CD8-positive, alpha-beta memory T cell (primary cell): ENCODE results near the gene EXOSC1. TPM values are rescaled to one million over a fixed set of nuclear protein-coding genes. Genes with fewer than 3 reads are reported as not detected.
"Not testable (repeated sequence)": the region's sequence is repeated elsewhere in the genome, so short reads cannot be mapped to it uniquely, and the experiment has no call there.

Experiments used
- CTCF ChIA-PET: fragments of 350-600 bp; sonication (Branson Sonifier 250); formaldehyde crosslinking; loops from one replicate; lab custom pipeline; 2021; ENCODE audit warnings: antibody characterized with exemption; lab: Charles Lee
- POLR2A ChIA-PET: fragments of 350-600 bp; sonication (Branson Sonifier 250); formaldehyde crosslinking; loops from one replicate; lab custom pipeline; 2021; ENCODE audit warnings: antibody characterized with exemption; lab: Charles Lee
- DNase-seq, 5 donors: peaks; one replicate each; pipeline versions ENCODE4 v3.0.0 to v3.0.0-alpha.2; 2020 to 2022; ENCODE audit warnings: mixed read lengths in 1 of 5
- H3K27ac ChIP-seq: one replicate; pipeline ENCODE4 v1.7.0; 2013; ENCODE audit warnings: low read depth, mild to moderate bottlenecking, low read length, moderate library complexity
- H3K27me3 ChIP-seq: 2 replicates; pipeline ENCODE4 v1.7.0; 2013; ENCODE audit warnings: low read length, mild to moderate bottlenecking; ENCODE audit not compliant: insufficient read depth, poor library complexity, severe bottlenecking
- H3K36me3 ChIP-seq: 2 replicates; pipeline ENCODE4 v1.7.0; 2013; ENCODE audit warnings: mild to moderate bottlenecking, low read length, moderate library complexity; ENCODE audit not compliant: insufficient read depth
- H3K4me1 ChIP-seq: 2 replicates; pipeline ENCODE4 v1.7.0; 2013; ENCODE audit warnings: mild to moderate bottlenecking, low read length, moderate library complexity; ENCODE audit not compliant: insufficient read depth
- H3K4me3 ChIP-seq: 2 replicates; pipeline ENCODE4 v1.7.0; 2013; ENCODE audit warnings: mild to moderate bottlenecking, low read length
- H3K9me3 ChIP-seq: 2 replicates; pipeline ENCODE4 v1.7.0; 2013; ENCODE audit warnings: mild to moderate bottlenecking, low read length
- H3K27ac Mint-ChIP-seq, 8 donors: one replicate each; pipeline ENCODE4 v1.8.0; 2020 to 2021; ENCODE audit warnings: mixed read lengths in 8 of 8, mild to moderate bottlenecking in 6 of 8, inconsistent platforms in 3 of 8, moderate library complexity in 3 of 8
- H3K27me3 Mint-ChIP-seq, 2 donors: one replicate each; pipeline ENCODE4 v1.8.0; 2020 to 2021; ENCODE audit warnings: mixed read lengths in 2 of 2, mild to moderate bottlenecking in 1 of 2, moderate library complexity in 1 of 2
- H3K36me3 Mint-ChIP-seq, 3 donors: one replicate each; pipeline ENCODE4 v1.8.0; 2020 to 2021; ENCODE audit warnings: mixed read lengths in 3 of 3, inconsistent platforms in 1 of 3, mild to moderate bottlenecking in 1 of 3
- H3K4me1 Mint-ChIP-seq, 3 donors: one replicate each; pipeline ENCODE4 v1.8.0; 2020 to 2021; ENCODE audit warnings: mixed read lengths in 3 of 3, inconsistent platforms in 1 of 3, mild to moderate bottlenecking in 1 of 3
- H3K4me3 Mint-ChIP-seq, 7 donors: one replicate each; pipeline ENCODE4 v1.8.0; 2020 to 2021; ENCODE audit warnings: mixed read lengths in 7 of 7, mild to moderate bottlenecking in 6 of 7, moderate library complexity in 4 of 7, inconsistent platforms in 2 of 7
- H3K9me3 Mint-ChIP-seq, 5 donors: one replicate each; pipeline ENCODE4 v1.8.0; 2020 to 2022; ENCODE audit warnings: mixed read lengths in 5 of 5, mild to moderate bottlenecking in 3 of 5, moderate library complexity in 2 of 5, inconsistent platforms in 1 of 5
- polyA plus RNA-seq: library from polyadenylated mRNA; unstranded; fragments of 300-500 nt; fragmentation: Illumina TruSeq; gene quantifications from one replicate; pipeline ENCODE4 v1.2.3, GENCODE V29; 2021
- total RNA-seq, 2 experiments: library from RNA; stranded (reverse); gene quantifications; one replicate each; pipeline ENCODE4 v1.2.3, GENCODE V29; 2021

EXOSC1 gene
- total and polyA plus RNA-seq, 3 experiments from 2014 or later = 61.0 to 83.0 (median 64.8) TPM

GRCh38 chr10:97482381-97482780 lies 36.6 kb upstream of the EXOSC1 start:
- no peaks in the 10 kb centered on the region for H3K9me3 Mint-ChIP-seq
- no peaks in the 10 kb centered on the region for H3K27me3 ChIP-seq
- H3K36me3 ChIP-seq = peaks cover 49% of the 10 kb centered on the region
- ChIA-PET POLR2A (no interaction called here), CTCF (interaction anchor here (0.5 to 3.7 kb wide), 2 partner anchors 16 to 155 kb away, joined by 4 to 13 read pairs; no protein-coding TSS in a partner anchor)
- no peaks in the 10 kb centered on the region for H3K9me3 ChIP-seq
- no peaks in the 10 kb centered on the region for H3K4me1 ChIP-seq
- H3K27me3 Mint-ChIP-seq = no peaks in the 10 kb centered on the region
- H3K4me3 Mint-ChIP-seq = no peak overlapping the region
- peak overlapping the region in 2 of 8 donors; percentile 44 to 69 for H3K27ac Mint-ChIP-seq
- H3K36me3 Mint-ChIP-seq = peaks cover 2 to 68% (median 15%) of the 10 kb centered on the region in 3 donors
- DNase-seq = no peak
- H3K27ac ChIP-seq = no peak overlapping the region
- H3K4me1 Mint-ChIP-seq = peaks cover 6 to 17% (median 8%) of the 10 kb centered on the region in 3 donors
- no peak overlapping the region for H3K4me3 ChIP-seq

- no peak overlapping the region for H3K4me3 Mint-ChIP-seq
- H3K4me1 Mint-ChIP-seq = peaks cover 0 to 12% (median 4%) of the 10 kb centered on the region in 3 donors
- no peaks in the 10 kb centered on the region for H3K9me3 ChIP-seq
- H3K27ac ChIP-seq = no peak overlapping the region
- CTCF ChIA-PET = interaction anchor here (3.7 kb wide), 1 partner anchor 14 kb away, joined by 13 read pairs; no protein-coding TSS in a partner anchor
- H3K36me3 ChIP-seq = peaks cover 62% of the 10 kb centered on the region
- H3K27me3 Mint-ChIP-seq = no peaks in the 10 kb centered on the region
- H3K9me3 Mint-ChIP-seq = no peaks in the 10 kb centered on the region
- POLR2A ChIA-PET = no interaction called here
- no peak for DNase-seq
- H3K36me3 Mint-ChIP-seq = peaks cover 9 to 78% (median 26%) of the 10 kb centered on the region in 3 donors
- H3K4me1 ChIP-seq = no peaks in the 10 kb centered on the region
- H3K27me3 ChIP-seq = no peaks in the 10 kb centered on the region
- H3K4me3 ChIP-seq = no peak overlapping the region
- peak overlapping the region in 1 of 8 donors; percentile 17 for H3K27ac Mint-ChIP-seq
These were observed 35.3 kb upstream of the EXOSC1 start for GRCh38 chr10:97481071-97481470.

- Mint-ChIP-seq H3K4me1 (peaks cover 0 to 5% (median 0%) of the 10 kb centered on the region in 3 donors), H3K4me3 (no peak overlapping the region), H3K36me3 (peaks cover 15 to 82% (median 35%) of the 10 kb centered on the region in 3 donors), H3K9me3 (no peaks in the 10 kb centered on the region), H3K27ac (no peak overlapping the region), H3K27me3 (no peaks in the 10 kb centered on the region)
- DNase-seq = no peak
- no peaks in the 10 kb centered on the region for H3K27me3 ChIP-seq
- no peak overlapping the region for H3K27ac ChIP-seq
- no peaks in the 10 kb centered on the region for H3K4me1 ChIP-seq
- POLR2A ChIA-PET = interaction anchor here (0.5 kb wide), 1 partner anchor 22 kb away, joined by 4 read pairs; no protein-coding TSS in a partner anchor
- CTCF ChIA-PET = interaction anchor here (3.7 kb wide), 1 partner anchor 13 kb away, joined by 13 read pairs; no protein-coding TSS in a partner anchor
- H3K4me3 ChIP-seq = no peak overlapping the region
- no peaks in the 10 kb centered on the region for H3K9me3 ChIP-seq
- peaks cover 67% of the 10 kb centered on the region for H3K36me3 ChIP-seq
These were observed 34.1 kb upstream of the EXOSC1 start for GRCh38 chr10:97479939-97480338.

DNA sequence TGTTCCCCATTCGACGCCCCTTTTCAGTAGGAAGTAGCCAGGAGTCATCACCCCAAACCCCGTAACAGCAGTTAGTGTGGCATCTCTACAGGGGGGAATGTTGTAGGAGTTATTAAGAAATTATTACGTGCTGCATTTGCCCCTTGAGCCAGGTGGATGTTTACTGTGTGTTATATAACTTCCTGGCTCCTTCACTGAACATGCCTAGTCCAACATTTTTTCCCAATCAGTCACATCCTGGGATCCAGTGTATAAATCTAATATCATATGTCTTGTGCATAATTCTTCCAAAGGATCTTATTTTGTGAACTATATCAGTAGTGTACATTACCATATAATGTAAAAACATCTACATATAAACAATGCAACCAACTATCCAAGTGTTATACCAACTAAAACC lies 33.6 kb upstream of the EXOSC1 start:
- H3K4me1 ChIP-seq, H3K4me3 ChIP-seq, POLR2A ChIA-PET, H3K27ac ChIP-seq, H3K9me3 ChIP-seq, DNase-seq, H3K4me3 Mint-ChIP-seq, H3K27me3 ChIP-seq, H3K27me3 Mint-ChIP-seq, H3K27ac Mint-ChIP-seq, H3K9me3 Mint-ChIP-seq, CTCF ChIA-PET, H3K4me1 Mint-ChIP-seq: not testable (repeated sequence)
- H3K36me3 ChIP-seq = peaks cover 67% of the 10 kb centered on the region
- peaks cover 18 to 87% (median 38%) of the 10 kb centered on the region in 3 donors for H3K36me3 Mint-ChIP-seq

DNA sequence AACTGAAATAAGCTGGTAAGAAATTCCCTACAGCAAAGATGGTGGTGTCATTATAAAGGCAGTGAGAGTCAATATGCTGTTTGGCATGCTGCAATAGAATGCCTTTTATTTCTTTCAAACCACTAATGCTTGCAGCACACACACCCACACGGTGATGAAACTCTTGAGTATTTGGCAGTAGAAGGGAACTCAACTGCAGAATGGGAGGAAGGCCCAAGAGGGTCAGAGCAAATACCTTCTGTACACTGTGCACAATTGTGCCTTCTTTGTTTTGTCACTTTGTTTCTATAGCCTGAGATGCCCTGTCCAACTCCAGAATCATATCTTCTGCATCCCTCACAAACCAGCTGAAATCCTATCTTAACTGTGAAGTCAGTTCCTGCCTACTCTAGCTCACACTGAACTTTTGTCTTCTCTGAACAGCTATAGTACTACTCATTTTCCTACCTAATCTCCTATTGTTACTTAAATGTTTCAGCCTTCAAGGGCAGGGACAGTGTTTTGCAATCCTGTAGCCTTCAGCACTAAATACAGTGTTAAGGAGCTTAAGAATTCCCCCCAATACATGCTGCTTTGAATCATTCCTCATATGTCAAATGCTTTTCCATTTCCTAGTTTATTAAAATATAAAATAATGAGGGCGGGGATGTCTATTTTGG lies 30.3 kb upstream of the EXOSC1 start:
- ChIA-PET POLR2A (no interaction called here), CTCF (interaction anchor here (1.1 to 1.3 kb wide), 2 partner anchors 11 to 61 kb away, joined by 3 read pairs; no protein-coding TSS in a partner anchor)
- no peaks in the 10 kb centered on the region for H3K9me3 ChIP-seq
- DNase-seq = no peak
- peaks cover 61% of the 10 kb centered on the region for H3K36me3 ChIP-seq
- H3K27ac Mint-ChIP-seq = peak overlapping the region in 4 of 8 donors; percentile 1 to 82 (median 40)
- no peaks in the 10 kb centered on the region for H3K9me3 Mint-ChIP-seq
- H3K36me3 Mint-ChIP-seq = peaks cover 23 to 89% (median 38%) of the 10 kb centered on the region in 3 donors
- no peaks in the 10 kb centered on the region for H3K4me1 ChIP-seq
- no peak overlapping the region for H3K4me3 ChIP-seq
- no peak overlapping the region for H3K4me3 Mint-ChIP-seq
- no peak overlapping the region for H3K27ac ChIP-seq
- H3K27me3 ChIP-seq = no peaks in the 10 kb centered on the region
- no peaks in the 10 kb centered on the region for H3K4me1 Mint-ChIP-seq
- H3K27me3 Mint-ChIP-seq = no peaks in the 10 kb centered on the region

GRCh38 chr10:97474918-97475317 lies 29.1 kb upstream of the EXOSC1 start:
- POLR2A ChIA-PET = interaction anchor here (0.6 kb wide), 1 partner anchor 92 kb away, joined by 3 read pairs; no protein-coding TSS in a partner anchor

DNA sequence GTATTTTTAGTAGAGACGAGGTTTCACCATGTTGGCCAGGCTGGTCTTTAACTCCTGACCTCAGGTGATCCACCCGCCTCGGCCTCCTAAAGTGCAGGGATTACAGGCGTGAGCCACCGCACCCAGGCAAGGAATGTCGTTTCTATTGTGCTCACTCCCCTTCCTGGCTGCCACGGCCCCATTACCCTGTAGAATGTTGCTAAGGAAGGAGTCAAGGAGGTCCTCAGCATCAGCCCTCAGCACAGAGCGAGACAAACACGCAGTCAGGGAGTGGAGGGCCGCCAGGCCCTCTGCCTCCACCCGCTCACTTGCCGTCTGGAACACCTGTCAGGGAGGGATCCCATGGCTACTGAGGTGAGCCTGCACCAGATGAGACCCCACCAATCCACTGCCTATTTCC lies 23.0 kb upstream of the EXOSC1 start:
- H3K4me3 Mint-ChIP-seq, POLR2A ChIA-PET, DNase-seq, H3K4me1 Mint-ChIP-seq, H3K4me1 ChIP-seq, H3K27me3 Mint-ChIP-seq, H3K27ac ChIP-seq, H3K4me3 ChIP-seq, H3K9me3 ChIP-seq, H3K27me3 ChIP-seq, H3K9me3 Mint-ChIP-seq: not testable (repeated sequence)
- Mint-ChIP-seq H3K36me3 (peaks cover 5 to 88% (median 7%) of the 10 kb centered on the region in 3 donors), H3K27ac (peak overlapping the region in 2 of 8 donors; percentile 25 to 50)
- H3K36me3 ChIP-seq = peaks cover 53% of the 10 kb centered on the region
- CTCF ChIA-PET = interaction anchor here (1.2 kb wide), 1 partner anchor 61 kb away, joined by 3 read pairs; no protein-coding TSS in a partner anchor

More at GRCh38 chr10:97474918-97475317, 29.1 kb upstream of the EXOSC1 start:
- Mint-ChIP-seq H3K36me3 (peaks cover 23 to 88% (median 33%) of the 10 kb centered on the region in 3 donors), H3K4me3 (no peak overlapping the region), H3K4me1 (no peaks in the 10 kb centered on the region), H3K27ac (no peak overlapping the region), H3K9me3 (no peaks in the 10 kb centered on the region), H3K27me3 (no peaks in the 10 kb centered on the region)
- CTCF ChIA-PET = interaction anchor here (1.4 to 2.5 kb wide), 2 partner anchors 10 to 11 kb away, joined by 3 to 6 read pairs; no protein-coding TSS in a partner anchor
- DNase-seq = no peak
- Histone ChIP-seq H3K4me1 (no peaks in the 10 kb centered on the region), H3K4me3 (no peak overlapping the region), H3K9me3 (no peaks in the 10 kb centered on the region), H3K27me3 (no peaks in the 10 kb centered on the region), H3K27ac (no peak overlapping the region), H3K36me3 (peaks cover 60% of the 10 kb centered on the region)

DNA sequence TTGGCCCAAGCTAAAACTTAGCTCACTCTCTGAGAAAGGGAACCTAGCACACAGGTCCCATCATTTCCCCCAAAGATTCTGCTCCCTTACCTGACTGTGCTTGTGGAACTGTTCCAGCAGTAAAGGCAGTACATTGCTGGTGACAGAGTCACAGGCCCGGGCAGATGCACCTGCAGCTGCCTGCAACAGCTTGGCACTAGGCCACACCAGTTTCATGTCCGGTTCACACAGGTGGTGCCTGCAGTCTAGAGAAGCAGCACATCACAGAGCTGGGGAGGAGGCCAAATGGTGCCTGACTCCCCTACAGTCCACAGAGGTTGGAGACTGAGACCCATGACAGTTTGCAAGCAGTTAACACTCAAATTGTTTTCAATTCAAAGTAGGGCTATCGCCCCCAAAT lies 22.4 kb upstream of the EXOSC1 start:
- Histone ChIP-seq H3K4me3 (no peak overlapping the region), H3K27ac (no peak overlapping the region), H3K27me3 (no peaks in the 10 kb centered on the region), H3K4me1 (no peaks in the 10 kb centered on the region), H3K9me3 (no peaks in the 10 kb centered on the region), H3K36me3 (peaks cover 47% of the 10 kb centered on the region)
- no peaks in the 10 kb centered on the region for H3K27me3 Mint-ChIP-seq
- ChIA-PET POLR2A (no interaction called here), CTCF (interaction anchor here (1.2 to 4.7 kb wide), 4 partner anchors 13 to 190 kb away, joined by 3 to 24 read pairs (median 9); no protein-coding TSS in a partner anchor)
- no peak for DNase-seq
- H3K27ac Mint-ChIP-seq = no peak overlapping the region
- H3K4me3 Mint-ChIP-seq = no peak overlapping the region
- H3K9me3 Mint-ChIP-seq = no peaks in the 10 kb centered on the region
- H3K4me1 Mint-ChIP-seq = no peaks in the 10 kb centered on the region
- peaks cover under 1 to 88% (median 10%) of the 10 kb centered on the region in 3 donors for H3K36me3 Mint-ChIP-seq
